PC-3 (cell line): ENCODE measurements around the gene SH3BP1. TPM values are rescaled to one million over a fixed set of nuclear protein-coding genes. Genes with fewer than 3 reads are reported as not detected.

Experiments
- ATAC-seq: fragments of 200-7000 bp; cut with Tn5 transposase; 2 replicates; pipeline ENCODE4 v1.9.1; 2020; ENCODE audit warnings: mild to moderate bottlenecking, moderate library complexity
- BruUV-seq: library from RNA; stranded (reverse); fragments of 400-500 nt; replicated peaks from 2 replicates; lab custom pipeline; 2021; lab: Mats Ljungman, UMichigan
- CTCF ChIA-PET: fragments of 300-600 bp; sonication (Branson Sonifier 250); formaldehyde crosslinking; loops from one replicate; lab custom pipeline; 2022; ENCODE audit warnings: antibody characterized with exemption; lab: Charles Lee
- POLR2A ChIA-PET: fragments of 300-600 bp; sonication (Branson Sonifier 250); formaldehyde crosslinking; loops from one replicate; lab custom pipeline; 2022; ENCODE audit warnings: antibody characterized with exemption; ENCODE audit not compliant: unreplicated experiment; lab: Charles Lee
- DNase-seq: peaks from one replicate; pipeline ENCODE4 v3.0.0-alpha.2; 2015
- H2AFZ ChIP-seq: fragments of 300-600 bp; sonication (generic); 2 replicates; pipeline ENCODE4 v1.6.0; 2016; ENCODE audit warnings: antibody characterized with exemption, low read length
- H3F3A ChIP-seq: fragments of 300-600 bp; sonication (generic); one replicate; pipeline ENCODE4 v1.6.0; 2017; ENCODE audit warnings: antibody characterized with exemption, low read length, control low read depth, mild to moderate bottlenecking; ENCODE audit not compliant: unreplicated experiment
- H3K27ac ChIP-seq: fragments of 300-600 bp; sonication (generic); 2 replicates; pipeline ENCODE4 v1.5.1; 2016; ENCODE audit warnings: mild to moderate bottlenecking, low read length
- H3K27me3 ChIP-seq: fragments of 300-600 bp; sonication (generic); 2 replicates; pipeline ENCODE4 v1.6.1; 2016; ENCODE audit warnings: low read length, mixed read lengths
- H3K36me3 ChIP-seq: fragments of 300-600 bp; sonication (generic); 2 replicates; pipeline ENCODE4 v1.6.1; 2016; ENCODE audit warnings: low read depth, mixed run types, low read length, mixed read lengths
- H3K4me1 ChIP-seq: fragments of 300-600 bp; sonication (generic); 2 replicates; pipeline ENCODE4 v1.5.1; 2016; ENCODE audit warnings: low read length; ENCODE audit not compliant: insufficient read depth
- H3K4me2 ChIP-seq: fragments of 300-600 bp; sonication (generic); 2 replicates; pipeline ENCODE4 v1.6.0; 2016; ENCODE audit warnings: low read length
- H3K4me3 ChIP-seq: fragments of 300-600 bp; sonication (generic); 2 replicates; pipeline ENCODE4 v1.5.1; 2016; ENCODE audit warnings: mild to moderate bottlenecking, low read length, mixed read lengths
- H3K79me2 ChIP-seq: fragments of 300-600 bp; sonication (generic); 2 replicates; pipeline ENCODE4 v1.6.1; 2017; ENCODE audit warnings: low read length, mixed read lengths
- H3K9ac ChIP-seq: fragments of 300-600 bp; sonication (generic); 2 replicates; pipeline ENCODE4 v1.6.0; 2016; ENCODE audit warnings: mild to moderate bottlenecking, low read length
- H3K9me2 ChIP-seq: fragments of 300-600 bp; sonication (generic); replicated peaks from 2 replicates; pipeline ENCODE4 v1.6.1; 2016; ENCODE audit warnings: mixed run types, low read length, mixed read lengths
- H3K9me3 ChIP-seq: fragments of 300-600 bp; sonication (generic); 2 replicates; pipeline ENCODE4 v1.6.1; 2016; ENCODE audit warnings: low read length, mixed read lengths
- H4K20me1 ChIP-seq: fragments of 300-600 bp; sonication (generic); 2 replicates; pipeline ENCODE4 v1.6.1; 2016; ENCODE audit warnings: low read length, mixed read lengths
- EZH2 ChIP-seq: fragments of 300-600 bp; sonication (generic); IDR thresholded peaks from one replicate; pipeline ENCODE4 v1.6.1; 2017; ENCODE audit warnings: antibody characterized with exemption, mild to moderate bottlenecking, low read length; ENCODE audit not compliant: unreplicated experiment
- EZH2phosphoT487 ChIP-seq: fragments of 300-600 bp; sonication (generic); IDR thresholded peaks from 2 replicates; pipeline ENCODE4 v1.6.1; 2018; ENCODE audit warnings: mild to moderate bottlenecking, antibody characterized with exemption, low read length, borderline replicate concordance
- intact Hi-C: fragments of 100-400 bp; cut with micrococcal nuclease; formaldehyde crosslinking; loops from 2 replicates; pipeline ENCODE4 v1.9.0; 2023
- total RNA-seq: library from RNA; depleted of rRNA; stranded (reverse); fragments of >200 nt; gene quantifications from 2 replicates; pipeline ENCODE4 v1.2.3, GENCODE V29; 2014
- TF ChIP-seq, protein P1 (sequence below): fragments of 300-600 bp; sonication (generic); conservative IDR thresholded peaks from 2 replicates; pipeline ENCODE4 v1.5.1; 2017; ENCODE audit warnings: antibody characterized with exemption, low read depth, mild to moderate bottlenecking, low read length

SH3BP1 gene
- total RNA-seq, 1 experiment from 2014 or later = 18.0 TPM

DNA sequence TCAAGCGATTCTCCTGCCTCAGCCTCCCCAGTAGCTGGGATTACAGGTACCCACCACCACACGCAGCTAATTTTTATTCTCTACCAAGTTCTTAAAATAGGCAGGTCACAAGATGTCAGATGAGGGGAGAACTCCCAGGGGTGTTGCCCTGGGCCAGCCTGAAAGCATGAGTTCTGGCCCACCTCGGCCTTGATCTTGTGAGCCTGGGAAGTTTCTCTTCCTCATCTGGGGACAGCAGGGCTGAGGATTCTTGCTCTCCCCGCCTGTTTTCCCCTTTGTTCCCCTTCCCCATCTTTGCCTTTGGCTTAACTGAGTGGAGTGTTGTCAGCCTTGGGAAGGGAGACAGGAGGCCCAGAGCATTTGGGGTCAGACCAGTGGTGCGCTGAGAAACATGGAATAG, 22.6 kb downstream of the SH3BP1 start:
- no peaks in the 10 kb centered on the region for H3K9me3 ChIP-seq
- ATAC-seq = no peak
- no peak overlapping the region for H3K4me3 ChIP-seq
- H4K20me1 ChIP-seq = peaks cover 19% of the 10 kb centered on the region
- no peak overlapping the region for H3K27ac ChIP-seq
- H3K9ac ChIP-seq = no peak overlapping the region
- H2AFZ ChIP-seq = no peak overlapping the region
- H3K27me3 ChIP-seq = no peaks in the 10 kb centered on the region
- H3K9me2 ChIP-seq = no peaks in the 10 kb centered on the region
- TF ChIP-seq, protein P1, sequence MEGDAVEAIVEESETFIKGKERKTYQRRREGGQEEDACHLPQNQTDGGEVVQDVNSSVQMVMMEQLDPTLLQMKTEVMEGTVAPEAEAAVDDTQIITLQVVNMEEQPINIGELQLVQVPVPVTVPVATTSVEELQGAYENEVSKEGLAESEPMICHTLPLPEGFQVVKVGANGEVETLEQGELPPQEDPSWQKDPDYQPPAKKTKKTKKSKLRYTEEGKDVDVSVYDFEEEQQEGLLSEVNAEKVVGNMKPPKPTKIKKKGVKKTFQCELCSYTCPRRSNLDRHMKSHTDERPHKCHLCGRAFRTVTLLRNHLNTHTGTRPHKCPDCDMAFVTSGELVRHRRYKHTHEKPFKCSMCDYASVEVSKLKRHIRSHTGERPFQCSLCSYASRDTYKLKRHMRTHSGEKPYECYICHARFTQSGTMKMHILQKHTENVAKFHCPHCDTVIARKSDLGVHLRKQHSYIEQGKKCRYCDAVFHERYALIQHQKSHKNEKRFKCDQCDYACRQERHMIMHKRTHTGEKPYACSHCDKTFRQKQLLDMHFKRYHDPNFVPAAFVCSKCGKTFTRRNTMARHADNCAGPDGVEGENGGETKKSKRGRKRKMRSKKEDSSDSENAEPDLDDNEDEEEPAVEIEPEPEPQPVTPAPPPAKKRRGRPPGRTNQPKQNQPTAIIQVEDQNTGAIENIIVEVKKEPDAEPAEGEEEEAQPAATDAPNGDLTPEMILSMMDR = no peak
- TF ChIP-seq EZH2 (no peak), EZH2phosphoT487 (no peak)
- POLR2A ChIA-PET = no interaction called here
- H3K4me1 ChIP-seq = peaks cover 26% of the 10 kb centered on the region
- no peaks in the 10 kb centered on the region for H3F3A ChIP-seq
- BruUV-seq = no TSS peak
- CTCF ChIA-PET = interaction anchor here (0.8 kb wide), 1 partner anchor 13 kb away, joined by 3 read pairs; no protein-coding TSS in a partner anchor
- no peak overlapping the region for H3K4me2 ChIP-seq
- H3K79me2 ChIP-seq = peaks cover 62% of the 10 kb centered on the region
- intact Hi-C loops = no loop called here
- no peaks in the 10 kb centered on the region; the same call in 1 of the 2 replicates for H3K36me3 ChIP-seq
- DNase-seq = no peak

GRCh38 chr22:37663521-37664140, 24.2 kb downstream of the SH3BP1 start:
- Histone ChIP-seq H3K9me3 (no peaks in the 10 kb centered on the region), H4K20me1 (peaks cover 19% of the 10 kb centered on the region), H3K9me2 (no peaks in the 10 kb centered on the region), H3K79me2 (peaks cover 62% of the 10 kb centered on the region), H3F3A (no peaks in the 10 kb centered on the region), H3K9ac (no peak overlapping the region), H3K4me1 (peaks cover 19% of the 10 kb centered on the region), H3K27ac (no peak overlapping the region), H3K36me3 (no peaks in the 10 kb centered on the region; the same call in 1 of the 2 replicates), H3K4me2 (no peak overlapping the region), H3K4me3 (no peak overlapping the region), H2AFZ (no peak overlapping the region), H3K27me3 (no peaks in the 10 kb centered on the region)
- TF ChIP-seq EZH2phosphoT487 = no peak
- TF ChIP-seq, protein P1 = no peak
- no peak for TF ChIP-seq EZH2
- intact Hi-C loops = no loop called here
- POLR2A ChIA-PET = no interaction called here
- DNase-seq (no peak), ATAC-seq (no peak)
- no TSS peak for BruUV-seq
- CTCF ChIA-PET = no interaction called here
